ENCODE results near the gene INAFM2.

Gene INAFM2

DNA sequence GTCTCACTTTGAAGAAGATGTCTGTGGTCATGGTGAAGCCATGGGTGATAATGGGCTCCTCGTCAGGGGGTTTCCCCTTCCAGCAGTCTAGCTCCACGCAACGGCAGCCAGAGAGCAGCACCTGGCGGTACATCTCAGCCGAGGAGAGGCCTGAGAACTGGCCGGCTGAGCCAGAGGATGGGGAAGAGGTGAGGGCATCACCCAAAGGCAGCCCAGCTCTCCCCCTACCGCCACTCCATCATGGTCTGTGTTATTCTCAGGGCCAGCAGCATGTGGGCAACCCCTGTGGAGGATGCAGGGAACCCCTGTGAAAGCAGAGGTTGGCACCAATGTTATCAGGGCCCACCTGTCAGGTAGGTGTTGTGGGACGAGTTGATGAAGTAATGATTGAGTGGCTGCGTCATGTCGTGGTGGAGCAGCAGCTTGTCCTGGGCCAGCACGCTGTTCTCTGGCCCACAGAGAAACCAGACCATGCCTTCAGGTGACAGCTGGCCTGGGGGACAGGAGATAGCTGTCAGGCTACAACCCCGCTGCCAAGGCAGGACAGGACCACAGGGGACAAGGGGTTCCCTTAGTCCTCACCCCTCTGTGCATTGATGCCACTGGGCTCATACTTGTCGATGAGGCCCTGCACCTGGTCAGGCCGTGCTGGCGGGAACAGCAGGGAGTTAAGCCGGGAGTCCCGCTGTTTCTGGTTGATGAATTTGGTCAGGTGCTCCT lies 25.1 kb upstream of the INAFM2 start:
- TF ChIP-seq, protein P1, sequence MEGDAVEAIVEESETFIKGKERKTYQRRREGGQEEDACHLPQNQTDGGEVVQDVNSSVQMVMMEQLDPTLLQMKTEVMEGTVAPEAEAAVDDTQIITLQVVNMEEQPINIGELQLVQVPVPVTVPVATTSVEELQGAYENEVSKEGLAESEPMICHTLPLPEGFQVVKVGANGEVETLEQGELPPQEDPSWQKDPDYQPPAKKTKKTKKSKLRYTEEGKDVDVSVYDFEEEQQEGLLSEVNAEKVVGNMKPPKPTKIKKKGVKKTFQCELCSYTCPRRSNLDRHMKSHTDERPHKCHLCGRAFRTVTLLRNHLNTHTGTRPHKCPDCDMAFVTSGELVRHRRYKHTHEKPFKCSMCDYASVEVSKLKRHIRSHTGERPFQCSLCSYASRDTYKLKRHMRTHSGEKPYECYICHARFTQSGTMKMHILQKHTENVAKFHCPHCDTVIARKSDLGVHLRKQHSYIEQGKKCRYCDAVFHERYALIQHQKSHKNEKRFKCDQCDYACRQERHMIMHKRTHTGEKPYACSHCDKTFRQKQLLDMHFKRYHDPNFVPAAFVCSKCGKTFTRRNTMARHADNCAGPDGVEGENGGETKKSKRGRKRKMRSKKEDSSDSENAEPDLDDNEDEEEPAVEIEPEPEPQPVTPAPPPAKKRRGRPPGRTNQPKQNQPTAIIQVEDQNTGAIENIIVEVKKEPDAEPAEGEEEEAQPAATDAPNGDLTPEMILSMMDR (IDR thresholded peaks at IDR 0.05; ENCODE audit: insufficient read depth, low read length, poor library complexity, severe bottlenecking), result no peak
- Histone ChIP-seq H3K36me3 (ENCODE audit: control insufficient read depth, insufficient read depth, low read length) (no peaks in the 10 kb centered on the region; the same call in none of the 2 replicates), H3K27me3 (replicated peaks; ENCODE audit: control insufficient read depth, insufficient read depth, low read length) (no peaks in the 10 kb centered on the region), H3K4me3 (replicated peaks; ENCODE audit: low read depth, low read length) (no peak overlapping the region)
- DNase-seq (ENCODE audit: extremely low read depth, insufficient read length), result no peak

GRCh38 chr15:40300367-40300766 lies 23.1 kb upstream of the INAFM2 start:
- no peaks in the 10 kb centered on the region; the same call in none of the 2 replicates for H3K36me3 ChIP-seq (ENCODE audit: control insufficient read depth, insufficient read depth, low read length)

DNA sequence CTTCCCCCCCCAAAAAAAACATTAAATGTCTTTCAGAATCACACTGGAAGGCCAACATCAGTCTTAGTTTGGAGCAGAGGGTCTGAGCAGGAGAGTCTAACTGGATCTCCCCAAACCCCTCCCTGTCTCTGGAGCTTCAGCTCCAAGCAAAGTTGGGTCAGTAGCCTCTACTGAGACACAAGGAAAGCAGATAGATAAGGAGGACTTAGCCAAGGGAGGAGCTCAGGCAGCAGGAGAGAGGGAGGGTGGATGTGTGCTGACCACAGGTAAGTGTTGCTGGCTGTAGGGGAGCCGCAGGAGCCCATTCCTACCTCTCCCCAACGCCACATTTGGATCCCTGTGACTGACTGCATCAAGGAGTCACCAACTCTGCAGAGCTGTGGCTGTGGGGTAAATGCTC lies 22.7 kb upstream of the INAFM2 start:
- DNase-seq (ENCODE audit: extremely low read depth, insufficient read length), result no peak
- TF ChIP-seq, protein P1 (IDR thresholded peaks at IDR 0.05; ENCODE audit: insufficient read depth, low read length, poor library complexity, severe bottlenecking), result no peak
- Histone ChIP-seq H3K4me3 (replicated peaks; ENCODE audit: low read depth, low read length) (no peak overlapping the region), H3K36me3 (ENCODE audit: control insufficient read depth, insufficient read depth, low read length) (no peaks in the 10 kb centered on the region; the same call in none of the 2 replicates), H3K27me3 (replicated peaks; ENCODE audit: control insufficient read depth, insufficient read depth, low read length) (no peaks in the 10 kb centered on the region)

More at GRCh38 chr15:40300367-40300766, 23.1 kb upstream of the INAFM2 start:
- Histone ChIP-seq H3K27me3 (replicated peaks; ENCODE audit: control insufficient read depth, insufficient read depth, low read length) (no peaks in the 10 kb centered on the region), H3K4me3 (replicated peaks; ENCODE audit: low read depth, low read length) (no peak overlapping the region)
- DNase-seq (ENCODE audit: extremely low read depth, insufficient read length), result no peak
- TF ChIP-seq, protein P1 (IDR thresholded peaks at IDR 0.05; ENCODE audit: insufficient read depth, low read length, poor library complexity, severe bottlenecking), result no peak

- TF ChIP-seq, protein P1 (IDR thresholded peaks at IDR 0.05; ENCODE audit: insufficient read depth, low read length, poor library complexity, severe bottlenecking), result no peak
- Histone ChIP-seq H3K27me3 (replicated peaks; ENCODE audit: control insufficient read depth, insufficient read depth, low read length) (no peaks in the 10 kb centered on the region), H3K36me3 (ENCODE audit: control insufficient read depth, insufficient read depth, low read length) (no peaks in the 10 kb centered on the region; the same call in none of the 2 replicates), H3K4me3 (replicated peaks; ENCODE audit: low read depth, low read length) (no peak overlapping the region)
- DNase-seq (ENCODE audit: extremely low read depth, insufficient read length), result no peak
Measured at GRCh38 chr15:40301467-40302179, 21.9 kb upstream of the INAFM2 start.

DNA sequence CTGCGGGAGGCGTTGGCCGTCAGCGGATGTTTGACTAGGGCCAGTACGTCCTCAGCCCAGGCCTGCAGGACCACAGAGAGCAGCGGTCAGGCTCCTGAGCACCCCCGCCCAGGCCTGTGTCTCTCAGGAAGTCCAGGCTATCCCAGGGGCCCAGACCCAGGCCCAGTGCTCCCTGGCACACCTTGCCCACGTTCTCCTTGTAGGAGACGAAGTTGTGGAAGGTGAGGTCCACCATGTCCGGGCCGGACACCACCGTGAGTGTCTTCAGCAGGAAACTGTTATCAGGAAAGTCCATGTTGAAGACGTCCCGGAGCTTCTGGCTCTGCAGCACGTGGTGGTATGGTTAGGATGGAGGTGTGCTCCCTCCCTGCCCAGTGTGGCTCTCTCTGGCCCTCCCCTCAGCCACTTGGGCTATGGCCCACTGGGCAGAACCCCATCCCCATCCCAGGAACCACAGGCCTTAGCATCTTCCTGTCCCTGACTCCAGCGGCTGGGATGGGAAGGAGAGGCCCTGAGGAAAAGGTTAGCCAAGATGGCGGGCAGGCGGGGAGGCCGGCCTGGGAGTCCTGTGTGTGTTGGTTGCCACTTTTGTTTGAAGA lies 21.1 kb upstream of the INAFM2 start:
- H3K4me3 ChIP-seq (replicated peaks; ENCODE audit: low read depth, low read length), result no peak overlapping the region
- TF ChIP-seq, protein P1 (IDR thresholded peaks at IDR 0.05; ENCODE audit: insufficient read depth, low read length, poor library complexity, severe bottlenecking), result no peak
- H3K27me3 ChIP-seq (replicated peaks; ENCODE audit: control insufficient read depth, insufficient read depth, low read length), result no peaks in the 10 kb centered on the region
- DNase-seq (ENCODE audit: extremely low read depth, insufficient read length), result no peak
- no peaks in the 10 kb centered on the region; the same call in none of the 2 replicates for H3K36me3 ChIP-seq (ENCODE audit: control insufficient read depth, insufficient read depth, low read length)
